HG03060 (cell line): ENCODE measurements around the gene TTC28.

Source experiments
- ATAC-seq: cut with Tn5 transposase; IDR thresholded peaks from one replicate; pipeline ENCODE4 v1.9.1; 2021; ENCODE audit warnings: low read depth, moderate number of reproducible peaks; ENCODE audit not compliant: unreplicated experiment

Gene TTC28

GRCh38 chr22:28417431-28417830 is 262.2 kb downstream of the TTC28 start:
- no peak for ATAC-seq

DNA sequence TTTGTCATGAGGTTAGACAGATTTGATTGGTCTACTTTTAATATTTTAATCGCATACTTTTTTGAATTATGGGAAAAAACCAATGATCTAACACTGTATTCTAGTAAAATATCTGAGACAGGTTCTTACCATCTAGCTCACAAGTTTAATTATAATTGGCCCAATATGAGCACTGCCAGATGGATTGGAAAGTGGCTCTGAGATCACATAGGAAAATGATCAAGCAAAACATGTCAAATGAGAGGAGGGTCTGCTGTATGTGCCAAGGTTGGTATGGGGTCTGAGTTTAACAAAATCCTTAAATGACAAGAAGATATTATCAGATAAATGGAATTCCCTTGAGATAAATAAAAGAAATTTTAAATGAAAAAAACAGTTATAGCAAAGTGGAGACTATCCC is 264.7 kb downstream of the TTC28 start:
- no peak for ATAC-seq

DNA sequence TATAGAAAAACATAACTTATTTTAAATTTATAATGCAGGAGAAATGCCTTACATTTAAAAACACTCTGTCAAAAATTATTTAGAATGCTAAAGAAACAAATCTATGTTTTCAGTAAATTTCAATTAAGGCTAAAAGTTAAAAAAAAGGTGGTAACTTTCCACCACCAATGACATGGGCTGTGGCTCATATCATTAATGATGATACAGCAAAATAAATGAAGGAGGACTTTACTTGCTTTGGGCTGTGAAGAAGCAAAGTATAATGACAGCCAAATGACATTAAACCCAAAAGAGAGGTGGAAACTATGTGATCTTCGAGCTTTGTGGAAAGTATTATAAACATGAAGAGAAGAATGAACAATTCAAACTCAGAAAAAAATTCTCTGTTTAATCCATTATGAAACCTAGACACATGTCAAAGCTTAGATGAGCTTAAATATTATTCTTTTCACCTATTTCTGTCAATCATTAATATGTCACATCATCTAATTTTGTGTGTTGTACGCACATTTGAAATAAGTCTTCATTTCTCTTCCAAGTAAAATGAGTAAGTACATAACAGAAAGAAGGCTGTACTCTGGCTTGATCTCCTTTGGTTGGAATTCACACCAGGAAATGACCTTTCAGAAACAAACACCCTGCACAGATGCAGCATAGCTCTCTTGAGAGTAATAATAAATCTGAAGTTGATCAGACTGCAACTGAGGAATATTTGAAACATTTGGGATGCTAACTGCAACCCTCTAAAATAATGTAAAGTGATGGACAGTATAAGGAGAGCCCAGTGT is 265.8 kb downstream of the TTC28 start:
- ATAC-seq = no peak

- ATAC-seq = no peak
Observed at GRCh38 chr22:28412109-28412508, 267.5 kb downstream of the TTC28 start.

DNA sequence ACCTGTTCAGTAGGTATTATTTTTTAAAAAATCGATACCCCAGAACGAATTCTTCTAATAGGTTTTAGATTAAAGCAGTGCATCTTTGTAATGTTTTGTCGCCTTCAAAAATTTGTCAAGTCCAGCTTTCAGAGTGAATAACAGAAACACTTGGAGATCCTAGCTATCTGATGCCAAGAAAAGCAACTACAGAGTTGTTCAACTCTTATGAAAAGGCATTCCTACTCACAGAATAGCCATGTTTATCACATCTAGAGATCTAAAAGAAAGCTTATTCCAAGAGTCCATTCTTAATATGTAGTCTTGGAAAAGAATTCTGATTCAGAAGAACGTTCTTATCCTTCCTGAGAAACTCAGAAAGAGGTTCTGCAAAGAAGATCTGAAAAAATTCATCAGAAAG is 268.5 kb downstream of the TTC28 start:
- ATAC-seq = no peak

GRCh38 chr22:28410050-28410816 is 269.4 kb downstream of the TTC28 start:
- no peak for ATAC-seq

GRCh38 chr22:28408709-28409108 is 270.9 kb downstream of the TTC28 start:
- no peak for ATAC-seq

GRCh38 chr22:28407645-28408044 is 272.0 kb downstream of the TTC28 start:
- ATAC-seq = no peak

GRCh38 chr22:28406246-28406645 is 273.4 kb downstream of the TTC28 start:
- no peak for ATAC-seq

GRCh38 chr22:28405588-28405987 is 274.1 kb downstream of the TTC28 start:
- no peak for ATAC-seq

- no peak for ATAC-seq
Observed at GRCh38 chr22:28402539-28402938, 277.1 kb downstream of the TTC28 start.

DNA sequence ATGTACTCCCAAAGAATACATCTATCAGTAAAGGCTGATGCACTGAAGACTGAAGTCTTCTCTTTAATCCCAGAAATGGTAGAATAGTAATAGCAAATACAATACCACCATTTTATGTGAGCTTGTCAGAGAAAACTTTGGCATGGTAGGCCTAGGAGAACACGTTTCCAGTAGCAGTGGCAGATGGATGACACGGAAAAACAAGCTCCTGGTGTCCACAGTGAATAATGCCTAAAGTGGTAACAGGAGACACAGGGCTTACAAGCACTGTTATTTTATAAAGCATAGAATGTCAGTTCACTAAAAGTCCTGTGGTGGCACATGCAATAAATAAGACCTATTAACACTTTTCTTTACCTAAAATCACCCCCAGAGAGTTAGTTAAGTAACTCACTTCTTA is 277.6 kb downstream of the TTC28 start:
- ATAC-seq = no peak

DNA sequence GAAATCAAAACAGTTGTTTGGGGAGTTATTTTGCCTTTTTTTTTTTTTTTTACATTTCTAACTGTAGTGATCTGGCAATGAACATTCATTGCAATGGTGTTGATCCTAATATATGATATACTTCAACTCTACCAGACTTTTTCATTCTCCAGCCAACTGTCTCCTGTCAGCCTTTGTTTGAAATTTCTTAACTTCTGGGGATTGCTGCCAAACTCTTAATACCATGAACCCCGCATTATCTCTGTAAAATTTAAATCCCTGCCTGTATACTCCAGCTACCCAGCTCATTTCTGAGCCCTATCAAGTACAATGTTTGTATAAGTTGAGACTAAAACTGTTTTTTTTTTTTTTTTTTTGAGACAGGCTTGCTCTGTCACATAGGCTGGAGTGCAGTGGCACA is 280.7 kb downstream of the TTC28 start:
- no peak for ATAC-seq

DNA sequence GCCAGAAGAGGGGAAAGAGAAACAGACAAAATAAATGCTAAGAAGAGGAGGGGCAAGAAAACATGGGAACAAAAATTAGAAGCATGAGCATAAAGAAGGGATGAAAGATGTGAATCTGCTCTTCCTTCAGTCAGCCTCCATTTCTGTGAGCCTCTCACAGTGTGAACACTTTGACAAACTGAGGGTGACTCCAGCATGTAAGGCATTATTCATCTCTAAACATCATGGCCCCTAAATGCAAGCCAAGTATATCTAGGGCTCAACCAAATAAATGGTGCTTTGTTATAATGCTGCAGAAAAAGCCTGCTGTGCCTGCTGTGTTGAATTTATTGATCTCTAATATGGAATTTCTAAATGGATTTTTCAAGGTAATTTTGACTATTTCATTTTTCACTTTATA is 281.3 kb downstream of the TTC28 start:
- ATAC-seq = no peak

GRCh38 chr22:28397306-28397705 is 282.3 kb downstream of the TTC28 start:
- ATAC-seq = no peak

DNA sequence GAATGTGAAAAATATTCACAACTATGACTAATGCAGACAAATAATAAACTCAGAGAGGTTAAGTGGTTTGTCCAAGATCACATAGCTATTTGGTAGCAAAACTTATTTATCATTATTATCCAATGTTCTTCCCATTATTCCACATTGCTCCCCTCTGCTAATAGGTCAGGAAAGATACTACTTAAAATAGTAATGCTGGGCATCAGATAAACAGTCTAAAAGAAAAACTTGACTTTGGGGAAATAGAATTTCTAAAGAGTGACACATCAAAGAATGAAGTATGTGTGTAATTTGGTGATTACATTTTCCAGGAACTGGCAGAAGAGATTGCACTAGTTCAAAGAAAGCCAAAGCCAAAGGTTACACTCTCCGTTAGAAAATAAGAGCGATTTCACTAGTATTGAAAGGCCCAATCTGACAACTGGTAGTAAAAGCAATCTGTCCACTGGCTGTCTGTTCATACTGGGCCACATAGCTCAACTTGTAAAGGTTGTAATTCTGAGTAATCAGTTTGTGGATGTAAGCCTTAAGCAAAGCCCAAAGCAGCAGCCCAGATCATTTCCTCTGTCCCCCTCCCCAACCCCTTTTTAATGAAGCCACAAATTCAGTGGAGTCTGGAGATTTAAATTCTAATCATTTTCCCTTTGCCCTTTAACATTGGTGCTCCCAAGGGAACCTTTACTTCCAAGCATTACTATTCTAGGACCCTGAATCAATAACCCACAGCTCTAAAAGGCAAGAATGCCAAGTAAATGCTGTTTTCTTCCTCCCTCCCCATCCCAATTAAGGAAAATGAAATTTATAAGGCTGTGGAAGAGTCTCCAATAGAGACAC is 283.5 kb downstream of the TTC28 start:
- ATAC-seq = no peak

GRCh38 chr22:28395520-28395919 is 284.1 kb downstream of the TTC28 start:
- no peak for ATAC-seq

- ATAC-seq = no peak
Observed at GRCh38 chr22:28394513-28395110, 285.0 kb downstream of the TTC28 start.

DNA sequence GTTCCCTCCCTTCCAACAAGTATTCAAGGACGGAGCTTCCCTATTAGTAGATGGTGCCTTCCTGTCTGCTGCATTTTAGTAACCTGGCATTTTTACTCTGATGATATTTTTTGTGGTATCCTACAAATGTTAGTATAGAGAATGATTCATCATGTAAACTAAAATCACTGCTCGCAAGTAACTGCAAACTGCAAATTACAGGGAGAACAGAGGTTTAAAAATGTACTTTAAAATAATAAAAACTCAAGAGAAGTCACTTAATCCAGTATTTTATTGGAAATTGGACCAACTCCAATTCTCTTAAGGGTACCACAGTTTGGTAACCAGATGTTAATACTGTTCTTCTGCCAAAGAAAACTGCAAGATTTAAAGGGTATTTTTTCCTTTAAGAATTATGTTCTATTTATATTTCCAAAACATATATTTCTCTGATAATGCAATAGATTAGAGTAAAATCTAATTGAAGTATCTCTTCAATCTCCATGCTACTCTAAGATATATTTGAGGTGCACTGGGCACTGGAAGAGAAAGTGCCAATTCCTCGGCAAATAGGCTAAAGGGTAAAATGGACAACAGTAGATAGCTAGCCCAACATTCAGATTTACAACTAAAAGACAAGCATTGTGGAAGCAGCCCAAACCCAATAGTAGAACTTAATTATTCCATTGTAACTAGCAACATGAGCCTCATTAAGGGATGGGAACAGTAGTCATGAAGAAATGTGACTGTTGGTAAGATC is 298.0 kb downstream of the TTC28 start:
- ATAC-seq = no peak

DNA sequence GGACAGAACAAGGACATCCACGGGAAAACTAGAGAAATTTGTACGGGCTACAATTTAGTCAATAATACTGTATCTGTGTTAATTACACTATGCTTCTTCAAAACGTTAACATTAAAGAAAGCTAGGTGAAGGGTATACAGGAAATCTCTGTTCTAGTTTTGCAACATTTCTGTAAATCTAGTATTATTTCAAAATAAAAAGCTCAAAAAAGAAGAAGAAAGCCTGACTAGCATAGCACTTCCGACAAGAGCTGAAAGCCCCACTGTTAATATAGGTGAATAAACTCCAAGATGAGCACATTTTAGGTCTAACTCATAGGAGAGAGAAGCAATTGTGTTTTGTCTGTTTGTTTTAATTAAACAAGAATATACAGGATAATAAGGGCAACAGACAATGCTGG is 299.7 kb downstream of the TTC28 start:
- ATAC-seq = no peak
